Measurements from ENCODE around the gene CCDC69. TPM values are rescaled to one million over a fixed set of nuclear protein-coding genes. Genes with fewer than 3 reads are reported as not detected.

CCDC69 gene
- total and polyA plus RNA-seq, 10 of the 15 experiments (the other 5 are each of a cell fraction or from before 2014, with no cell fraction given) = 13.5 to 106 (median 70.1) TPM

GRCh38 chr5:151158287-151158661 lies 65.6 kb downstream of the CCDC69 start:
- FAIRE-seq = no peak
- Histone ChIP-seq H2AFZ (ENCODE audit: control insufficient read depth, low read depth, low read length) (peak overlapping the region; percentile 2), H3K36me3 (ENCODE audit: control insufficient read depth in 2 of 2, insufficient read depth in 2 of 2, low read length in 1 of 2) (no peaks in the 10 kb centered on the region), H3K4me1 (ENCODE audit: control insufficient read depth, insufficient read depth, low read length) (peaks cover 23% of the 10 kb centered on the region), H3K9ac (ENCODE audit: control insufficient read depth, insufficient read depth, low read length) (peak overlapping the region; percentile 90), H4K20me1 (ENCODE audit: control insufficient read depth, insufficient read depth) (no peaks in the 10 kb centered on the region), H3K4me2 (ENCODE audit: control insufficient read depth, insufficient read depth) (peak overlapping the region; percentile 95), H3K4me3 (peak overlapping the region; percentile 97), H3K9me3 (replicated peaks; ENCODE audit: control insufficient read depth, insufficient read depth, low read length) (no peaks in the 10 kb centered on the region), H3K27ac (ENCODE audit: control insufficient read depth, insufficient read depth) (peak overlapping the region; percentile 89), H3K27me3 (replicated peaks in 1 of 2; ENCODE audit: control insufficient read depth in 2 of 2, insufficient read depth in 2 of 2, low read length in 1 of 2) (no peaks in the 10 kb centered on the region), H3K79me2 (ENCODE audit: control insufficient read depth, insufficient read depth, low read length) (peaks cover 55% of the 10 kb centered on the region)
- ChIA-PET SMC1A (ENCODE audit: uncharacterized antibody, unreplicated experiment) (interaction anchor here (0.6 to 35.3 kb wide), 16 partner anchors 9 to 591 kb away, joined by 3 to 1132 read pairs (median 4); partner anchors contain the start of gene DCTN4), POLR2A (interaction anchor here (0.6 to 8.9 kb wide), 18 partner anchors 10 to 99 kb away, joined by 3 to 152 read pairs (median 5); partner anchors contain the start of genes GM2A and TNIP1), RAD21 (ENCODE audit: unreplicated experiment) (interaction anchor here (0.6 to 10.8 kb wide), 16 partner anchors 16 to 601 kb away, joined by 3 to 222 read pairs (median 5); partner anchors contain the start of genes CCDC69 and TNIP1), CTCF (interaction anchor here (1.0 to 40.1 kb wide), 6 partner anchors 11 to 458 kb away, joined by 4 to 1107 read pairs (median 4); partner anchors contain the start of gene RBM22)
- in situ Hi-C loops (cut with MboI) (no loop called here), intact Hi-C loops (cut with micrococcal nuclease; ENCODE audit: unreplicated experiment) (loop anchor here (5.0 to 10.0 kb wide), 5 partner anchors 94 to 1353 kb away; partner anchors contain the start of genes CD74, G3BP1 and GM2A)
- TSS peak; percentile 79 for BruUV-seq (replicated peaks)
- WGBS (ENCODE audit: insufficient coverage, insufficient replicate concordance, low lambda C conversion rate, missing lambda C conversion rate) = 1% methylated on average over 6 of the region's 6 CpGs
- ATAC-seq = peak; percentile 7; the same call in 1 of the 3 replicates
- no peak for DNase-seq (ENCODE audit: low read depth, low spot score)
- TF ChIP-seq SRF (IDR thresholded peaks at IDR 0.05; ENCODE audit: low read depth in 2 of 2, low read length in 2 of 2) = no peak
- TF ChIP-seq CBX3 (IDR thresholded peaks at IDR 0.05; ENCODE audit: borderline replicate concordance, low read depth) = no peak
- no peak for TF ChIP-seq MTA3 (IDR thresholded peaks at IDR 0.05; ENCODE audit: borderline replicate concordance, low read length)
- TF ChIP-seq YY1 (IDR thresholded peaks at IDR 0.05; ENCODE audit: low read depth, low read length) = 0 out of 2 replicates have a peak, but pooled peaks have one; percentile 8
- no peak for TF ChIP-seq RUNX3 (IDR thresholded peaks at IDR 0.05; ENCODE audit: low read length)
- no peak for TF ChIP-seq ZNF687 (IDR thresholded peaks at IDR 0.05)
- no peak for TF ChIP-seq ZBTB4 (CRISPR knock-in tag; IDR thresholded peaks at IDR 0.05)
- TF ChIP-seq IKZF2 (IDR thresholded peaks at IDR 0.05) = peak; percentile 57 to 59
- 0 out of 2 replicates have a peak, but pooled peaks have one; percentile 19 for TF ChIP-seq MTA2 (IDR thresholded peaks at IDR 0.05; ENCODE audit: low read depth)
- TF ChIP-seq NBN (IDR thresholded peaks at IDR 0.05) = no peak
- no peak for TF ChIP-seq MYC (IDR thresholded peaks at IDR 0.05; ENCODE audit: insufficient read depth, insufficient read length, insufficient replicate concordance, low read length, severe bottlenecking)
- no peak for TF ChIP-seq USF1 (IDR thresholded peaks at IDR 0.05; ENCODE audit: borderline replicate concordance, extremely low read length, insufficient read depth, low read depth, low read length)
- no peak for TF ChIP-seq WRNIP1 (IDR thresholded peaks at IDR 0.05; ENCODE audit: borderline replicate concordance, low read depth, low read length)

Data from GM12878 (cell line).